Measurements from ENCODE around the gene AP5Z1. TPM values are rescaled to one million over a fixed set of nuclear protein-coding genes. Genes with fewer than 3 reads are reported as not detected.
"Not testable (repeated sequence)": the region's sequence is repeated elsewhere in the genome, so short reads cannot be mapped to it uniquely, and the experiment has no call there.

The AP5Z1 gene
- total and polyA plus RNA-seq, 9 donors = 12.8 to 22.9 (median 15.0) TPM

DNA sequence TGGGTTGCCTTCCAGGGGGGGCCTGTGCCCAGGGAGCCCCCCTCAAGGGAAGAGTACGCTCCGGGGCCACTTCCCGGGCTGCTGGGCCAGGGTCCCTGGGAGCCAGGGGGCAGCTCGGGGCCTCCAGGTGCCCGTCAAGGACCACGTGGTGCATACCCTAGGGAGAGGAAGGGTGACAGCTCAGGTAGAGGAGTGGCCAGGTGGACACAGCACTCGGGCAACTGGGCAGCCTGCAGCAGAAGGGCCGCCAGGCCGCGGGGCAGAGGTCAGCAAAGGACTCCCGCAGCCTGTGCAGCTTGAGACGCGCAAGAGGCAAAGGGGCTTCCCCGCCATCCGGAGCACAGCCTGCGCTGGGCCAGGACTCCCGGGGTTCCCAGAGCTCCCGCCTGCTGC, 26.4 kb downstream of the AP5Z1 start:
- peaks cover 33% of the 10 kb centered on the region for H3K4me1 ChIP-seq (ENCODE audit: control insufficient read depth, insufficient read depth, low read length)
- peaks cover 9% of the 10 kb centered on the region for H3K27me3 ChIP-seq (ENCODE audit: control insufficient read depth, insufficient read depth, low read length)
- no peaks in the 10 kb centered on the region for H3K9me3 ChIP-seq (replicated peaks; ENCODE audit: control insufficient read depth, low read depth, low read length)
- no peaks in the 10 kb centered on the region for H3K36me3 ChIP-seq (ENCODE audit: control insufficient read depth, insufficient read depth, low read length)
- 91% methylated on average over 18 of the region's 18 CpGs for WGBS (ENCODE audit: insufficient coverage)
- H3K27ac ChIP-seq (ENCODE audit: low read length) = no peak overlapping the region
- no peak for DNase-seq
- no peak overlapping the region for H3K4me3 ChIP-seq (ENCODE audit: low read length)

- peaks cover 14% of the 10 kb centered on the region for H3K27me3 ChIP-seq (ENCODE audit: control insufficient read depth, insufficient read depth, low read length)
- peaks cover 33% of the 10 kb centered on the region for H3K4me1 ChIP-seq (ENCODE audit: control insufficient read depth, insufficient read depth, low read length)
- not testable (repeated sequence) for H3K9me3 ChIP-seq (replicated peaks; ENCODE audit: control insufficient read depth, low read depth, low read length); H3K27ac ChIP-seq (ENCODE audit: low read length); DNase-seq; H3K4me3 ChIP-seq (ENCODE audit: low read length); H3K36me3 ChIP-seq (ENCODE audit: control insufficient read depth, insufficient read depth, low read length)
- WGBS (ENCODE audit: insufficient coverage) = 92% methylated on average over 18 of the region's 23 CpGs
Observed at GRCh38 chr7:4802577-4802976, 27.2 kb downstream of the AP5Z1 start.

- Histone ChIP-seq H3K36me3 (ENCODE audit: control insufficient read depth, insufficient read depth, low read length) (no peaks in the 10 kb centered on the region), H3K4me1 (ENCODE audit: control insufficient read depth, insufficient read depth, low read length) (peaks cover 28% of the 10 kb centered on the region), H3K27me3 (ENCODE audit: control insufficient read depth, insufficient read depth, low read length) (peaks cover 17% of the 10 kb centered on the region), H3K4me3 (ENCODE audit: low read length) (no peak overlapping the region), H3K9me3 (replicated peaks; ENCODE audit: control insufficient read depth, low read depth, low read length) (no peaks in the 10 kb centered on the region), H3K27ac (ENCODE audit: low read length) (no peak overlapping the region)
- 68% methylated on average over 39 of the region's 41 CpGs for WGBS (ENCODE audit: insufficient coverage)
- DNase-seq = no peak
Observed at GRCh38 chr7:4803397-4804241, 28.2 kb downstream of the AP5Z1 start.

DNA sequence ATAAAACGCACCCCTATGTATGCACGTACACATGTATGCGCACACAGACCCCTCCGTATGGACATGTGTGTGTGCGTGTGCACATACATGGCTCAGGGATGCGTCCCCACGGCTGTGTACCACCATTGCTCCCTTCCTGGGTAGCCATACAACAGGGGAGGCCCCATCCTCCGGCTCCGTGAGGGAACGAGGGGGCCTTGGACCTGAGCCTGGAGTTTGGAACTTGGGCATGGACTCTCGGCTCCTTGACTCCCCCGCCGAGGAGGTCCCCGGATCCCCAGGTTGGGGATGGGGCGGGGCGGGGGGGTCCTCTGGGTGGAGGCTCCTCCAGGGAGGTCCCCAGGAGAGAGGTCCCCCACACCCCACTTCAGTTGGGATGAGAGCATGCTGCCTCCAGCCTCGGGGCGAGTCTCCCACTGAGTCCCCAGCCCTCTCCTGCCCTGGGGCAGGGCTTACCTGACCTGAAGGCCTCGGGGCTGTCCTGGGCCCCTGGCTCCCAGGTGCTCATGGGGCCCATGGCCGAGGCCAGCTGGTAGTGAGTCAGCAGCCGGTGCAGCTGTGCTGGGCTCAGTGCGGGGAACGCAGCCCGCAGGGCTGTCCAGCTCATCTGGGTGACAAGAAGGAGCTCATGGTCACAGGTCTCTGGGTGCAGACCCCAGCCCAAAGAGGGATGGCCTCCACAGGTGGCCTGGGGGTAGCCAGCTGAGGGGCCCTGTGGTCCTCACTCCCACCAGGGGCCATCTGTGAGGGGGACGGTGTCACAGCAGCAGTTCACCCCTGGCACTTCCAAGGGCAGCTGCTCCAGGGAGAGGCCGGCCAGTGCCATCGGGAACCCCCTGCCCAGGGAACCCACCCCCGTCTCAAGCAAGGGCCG, 29.9 kb downstream of the AP5Z1 start:
- DNase-seq = no peak
- 65% methylated on average over 14 of the region's 29 CpGs for WGBS (ENCODE audit: insufficient coverage)
- H3K27me3 ChIP-seq (ENCODE audit: control insufficient read depth, insufficient read depth, low read length) = peaks cover 26% of the 10 kb centered on the region
- H3K9me3 ChIP-seq (replicated peaks; ENCODE audit: control insufficient read depth, low read depth, low read length) = no peaks in the 10 kb centered on the region
- no peak overlapping the region for H3K27ac ChIP-seq (ENCODE audit: low read length)
- H3K4me1 ChIP-seq (ENCODE audit: control insufficient read depth, insufficient read depth, low read length) = peaks cover 12% of the 10 kb centered on the region
- no peaks in the 10 kb centered on the region for H3K36me3 ChIP-seq (ENCODE audit: control insufficient read depth, insufficient read depth, low read length)
- no peak overlapping the region for H3K4me3 ChIP-seq (ENCODE audit: low read length)

- Histone ChIP-seq H3K36me3 (ENCODE audit: control insufficient read depth, insufficient read depth, low read length) (no peaks in the 10 kb centered on the region), H3K27me3 (ENCODE audit: control insufficient read depth, insufficient read depth, low read length) (peaks cover 26% of the 10 kb centered on the region), H3K27ac (ENCODE audit: low read length) (no peak overlapping the region), H3K4me3 (ENCODE audit: low read length) (no peak overlapping the region), H3K4me1 (ENCODE audit: control insufficient read depth, insufficient read depth, low read length) (peaks cover 9% of the 10 kb centered on the region), H3K9me3 (replicated peaks; ENCODE audit: control insufficient read depth, low read depth, low read length) (no peaks in the 10 kb centered on the region)
- DNase-seq = no peak
- WGBS (ENCODE audit: insufficient coverage) = 71% methylated on average over 7 of the region's 8 CpGs
Observed at GRCh38 chr7:4805984-4806300, 30.5 kb downstream of the AP5Z1 start.

- Histone ChIP-seq H3K4me3 (ENCODE audit: low read length) (no peak overlapping the region), H3K36me3 (ENCODE audit: control insufficient read depth, insufficient read depth, low read length) (no peaks in the 10 kb centered on the region), H3K27ac (ENCODE audit: low read length) (peak overlapping the region; percentile 55), H3K9me3 (replicated peaks; ENCODE audit: control insufficient read depth, low read depth, low read length) (no peaks in the 10 kb centered on the region), H3K4me1 (ENCODE audit: control insufficient read depth, insufficient read depth, low read length) (peaks cover 9% of the 10 kb centered on the region), H3K27me3 (ENCODE audit: control insufficient read depth, insufficient read depth, low read length) (peaks cover 26% of the 10 kb centered on the region)
- DNase-seq = no peak
- whole genome bisulfite sequencing (ENCODE audit: insufficient coverage) = 49% methylated on average over 6 of the region's 17 CpGs
Observed at GRCh38 chr7:4806983-4807597, 31.7 kb downstream of the AP5Z1 start.

DNA sequence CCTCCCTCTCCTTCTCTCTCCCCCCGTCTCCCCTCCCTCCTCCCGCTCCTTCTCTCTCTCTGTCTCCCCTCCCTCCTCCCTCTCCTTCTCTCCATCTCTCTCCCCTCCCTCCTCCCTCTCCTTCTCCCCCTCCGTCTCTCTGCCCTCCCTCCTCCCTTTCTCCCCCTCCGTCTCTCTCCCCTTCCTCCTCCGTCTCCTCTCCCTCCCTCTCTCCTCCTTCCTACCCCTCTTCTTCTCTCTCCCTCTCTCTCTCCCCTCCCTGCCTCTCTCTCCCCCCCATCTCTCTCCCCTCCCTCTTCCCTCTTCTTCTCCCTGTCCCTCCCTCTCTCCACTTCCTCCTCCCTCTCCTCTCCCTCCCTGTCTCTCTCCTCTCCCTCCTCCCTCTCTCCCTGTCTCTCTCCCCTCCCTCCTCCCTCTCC, 32.2 kb downstream of the AP5Z1 start:
- 11% methylated on average over 4 of the region's 5 CpGs for WGBS (ENCODE audit: insufficient coverage)
- Histone ChIP-seq H3K4me1 (ENCODE audit: control insufficient read depth, insufficient read depth, low read length) (peaks cover 9% of the 10 kb centered on the region), H3K9me3 (replicated peaks; ENCODE audit: control insufficient read depth, low read depth, low read length) (no peaks in the 10 kb centered on the region), H3K36me3 (ENCODE audit: control insufficient read depth, insufficient read depth, low read length) (no peaks in the 10 kb centered on the region), H3K27me3 (ENCODE audit: control insufficient read depth, insufficient read depth, low read length) (peaks cover 26% of the 10 kb centered on the region), H3K27ac (ENCODE audit: low read length) (peak overlapping the region; percentile 47), H3K4me3 (ENCODE audit: low read length) (no peak overlapping the region)
- DNase-seq = peak; percentile 56

GRCh38 chr7:4808026-4808425, 32.6 kb downstream of the AP5Z1 start:
- Histone ChIP-seq H3K36me3 (ENCODE audit: control insufficient read depth, insufficient read depth, low read length) (no peaks in the 10 kb centered on the region), H3K4me1 (ENCODE audit: control insufficient read depth, insufficient read depth, low read length) (peaks cover 9% of the 10 kb centered on the region), H3K27ac (ENCODE audit: low read length) (peak overlapping the region; percentile 47), H3K27me3 (ENCODE audit: control insufficient read depth, insufficient read depth, low read length) (peaks cover 26% of the 10 kb centered on the region), H3K4me3 (ENCODE audit: low read length) (no peak overlapping the region), H3K9me3 (replicated peaks; ENCODE audit: control insufficient read depth, low read depth, low read length) (no peaks in the 10 kb centered on the region)
- DNase-seq = no peak
- 31% methylated on average over 4 of the region's 5 CpGs for WGBS (ENCODE audit: insufficient coverage)

GRCh38 chr7:4808565-4808964, 33.1 kb downstream of the AP5Z1 start:
- 83% methylated on average over 28 of the region's 37 CpGs for WGBS (ENCODE audit: insufficient coverage)
- H3K4me3 ChIP-seq (ENCODE audit: low read length) = no peak overlapping the region
- peak overlapping the region; percentile 47 for H3K27ac ChIP-seq (ENCODE audit: low read length)
- H3K4me1 ChIP-seq (ENCODE audit: control insufficient read depth, insufficient read depth, low read length) = peaks cover 9% of the 10 kb centered on the region
- no peaks in the 10 kb centered on the region for H3K36me3 ChIP-seq (ENCODE audit: control insufficient read depth, insufficient read depth, low read length)
- H3K9me3 ChIP-seq (replicated peaks; ENCODE audit: control insufficient read depth, low read depth, low read length) = peaks cover 2% of the 10 kb centered on the region
- H3K27me3 ChIP-seq (ENCODE audit: control insufficient read depth, insufficient read depth, low read length) = peaks cover 26% of the 10 kb centered on the region
- no peak for DNase-seq

GRCh38 chr7:4809091-4809591, 33.7 kb downstream of the AP5Z1 start:
- Histone ChIP-seq H3K9me3 (replicated peaks; ENCODE audit: control insufficient read depth, low read depth, low read length) (peaks cover 2% of the 10 kb centered on the region), H3K27me3 (ENCODE audit: control insufficient read depth, insufficient read depth, low read length) (peaks cover 26% of the 10 kb centered on the region), H3K4me1 (ENCODE audit: control insufficient read depth, insufficient read depth, low read length) (peaks cover 9% of the 10 kb centered on the region), H3K27ac (ENCODE audit: low read length) (peak overlapping the region; percentile 29), H3K36me3 (ENCODE audit: control insufficient read depth, insufficient read depth, low read length) (no peaks in the 10 kb centered on the region), H3K4me3 (ENCODE audit: low read length) (peak overlapping the region; percentile 3)
- peak; percentile 55 for DNase-seq
- 70% methylated on average over 36 of the region's 38 CpGs for WGBS (ENCODE audit: insufficient coverage)

All from muscle of leg (tissue), 11 donors.